HG03432 (cell line): ENCODE results near the gene LAPTM5.
"Not testable (repeated sequence)": the region's sequence is repeated elsewhere in the genome, so short reads cannot be mapped to it uniquely, and the experiment has no call there.

ENCODE experiments used
- ATAC-seq: cut with Tn5 transposase; IDR thresholded peaks from one replicate; pipeline ENCODE4 v1.9.1; 2021; ENCODE audit warnings: mild to moderate bottlenecking, moderate library complexity; ENCODE audit not compliant: unreplicated experiment

The LAPTM5 gene

GRCh38 chr1:30701258-30701633, 56.3 kb downstream of the LAPTM5 start:
- no peak for ATAC-seq

GRCh38 chr1:30700528-30701257, 56.9 kb downstream of the LAPTM5 start:
- ATAC-seq = no peak

DNA sequence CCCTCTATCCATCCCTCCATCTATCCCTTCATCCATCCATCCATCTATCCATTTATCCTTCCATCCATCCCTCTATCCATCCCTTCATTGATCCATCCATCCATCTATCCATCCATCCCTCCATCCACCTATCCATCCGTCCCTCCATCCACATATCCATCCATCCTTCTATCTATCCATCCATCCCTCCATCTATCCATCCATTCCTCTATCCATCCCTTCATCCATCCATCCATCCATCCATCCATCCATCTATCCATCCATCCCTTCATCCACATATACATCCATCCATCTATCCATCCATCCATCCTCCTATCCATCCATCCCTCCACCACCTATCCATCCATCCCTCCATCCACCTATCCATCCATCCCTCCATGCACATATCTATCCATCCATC, 57.8 kb downstream of the LAPTM5 start:
- no peak for ATAC-seq

DNA sequence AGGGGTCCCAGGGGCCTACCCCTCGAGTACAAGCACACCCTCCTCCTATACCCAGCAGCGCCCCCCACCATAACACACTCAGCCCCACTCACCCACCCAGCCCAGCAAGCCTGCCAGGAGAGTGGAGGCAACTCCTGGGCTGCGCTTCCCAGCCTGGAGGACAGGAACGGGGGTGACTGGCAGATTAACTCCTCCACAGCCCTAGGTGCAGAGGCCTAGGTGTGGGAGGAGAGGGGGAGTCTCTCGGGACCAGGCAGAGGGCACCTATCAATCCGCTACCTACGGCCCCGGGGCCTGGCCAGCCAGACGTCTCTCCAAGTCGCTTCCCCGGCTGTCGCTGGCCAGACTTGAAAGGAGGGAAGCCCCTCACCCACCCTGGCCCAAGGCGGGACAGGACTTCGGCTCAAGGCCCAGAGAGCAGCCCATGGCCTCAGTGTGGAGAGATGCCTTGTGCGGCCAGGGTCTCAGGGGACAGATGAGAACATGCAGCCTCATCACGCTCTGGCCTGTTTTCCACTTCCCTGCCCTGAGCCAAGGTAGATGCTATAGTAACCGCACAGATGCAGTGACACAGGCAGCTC, 59.1 kb downstream of the LAPTM5 start:
- no peak for ATAC-seq

GRCh38 chr1:30697571-30698376, 59.8 kb downstream of the LAPTM5 start:
- peak; percentile 66 for ATAC-seq

DNA sequence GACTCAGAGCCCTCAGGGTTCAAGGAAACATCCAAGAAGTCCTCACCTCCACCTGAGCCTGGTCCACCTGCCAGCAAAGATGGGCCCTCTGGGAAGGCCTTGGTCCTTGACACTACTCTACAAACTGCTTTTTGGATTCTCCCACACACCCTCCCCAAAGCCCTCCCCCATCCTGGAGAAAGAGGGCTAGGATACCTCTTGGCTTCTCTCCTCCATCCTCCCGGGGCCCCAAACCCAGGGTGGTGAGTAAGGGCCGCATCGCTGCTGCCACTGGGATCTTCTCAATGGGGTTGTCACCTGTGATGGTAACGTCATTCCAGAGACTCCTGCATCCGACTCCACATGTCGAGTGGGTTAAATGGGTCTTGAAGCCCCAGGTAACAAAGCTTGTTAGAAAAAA, 60.7 kb downstream of the LAPTM5 start:
- ATAC-seq = no peak

DNA sequence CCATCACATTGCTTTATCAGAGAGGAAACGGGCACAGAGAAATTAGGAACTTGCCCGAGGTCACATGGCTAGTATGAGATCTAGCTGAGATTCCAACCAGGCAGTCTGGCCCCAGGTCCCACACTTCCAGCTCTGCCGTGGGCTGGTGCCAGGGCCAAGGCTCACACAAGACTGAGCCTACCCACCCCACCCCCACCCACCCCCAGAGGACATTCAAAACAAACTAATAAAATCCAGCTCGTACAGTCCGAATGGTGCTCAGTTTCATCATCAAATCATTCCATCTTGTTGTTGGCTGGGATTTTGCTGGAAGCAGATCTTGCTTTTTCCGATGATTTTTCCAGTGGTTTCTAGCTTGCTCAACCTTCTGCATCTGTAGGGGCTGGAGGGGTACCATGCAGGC, 62.1 kb downstream of the LAPTM5 start:
- no peak for ATAC-seq

- no peak for ATAC-seq
Measured at GRCh38 chr1:30694280-30695175, 63.0 kb downstream of the LAPTM5 start.

DNA sequence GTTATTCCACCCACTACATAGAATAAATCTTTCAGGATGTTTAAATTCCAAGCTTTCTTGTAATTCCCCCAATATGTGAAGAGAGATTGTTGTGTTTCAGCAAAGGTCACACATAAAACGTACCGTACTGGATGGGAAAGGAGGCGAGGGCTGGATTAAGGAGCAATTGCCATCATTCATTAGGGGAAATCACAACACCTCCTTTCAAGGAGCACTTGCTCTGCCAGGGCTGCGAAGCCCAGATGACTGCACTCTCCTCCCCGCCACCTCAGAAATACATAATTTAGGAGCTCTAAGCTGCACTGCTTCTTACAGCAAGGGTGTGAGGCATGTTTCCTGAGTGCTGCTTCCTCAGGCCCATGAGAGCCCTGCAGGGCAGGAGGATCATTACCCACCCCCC, 63.8 kb downstream of the LAPTM5 start:
- no peak for ATAC-seq

DNA sequence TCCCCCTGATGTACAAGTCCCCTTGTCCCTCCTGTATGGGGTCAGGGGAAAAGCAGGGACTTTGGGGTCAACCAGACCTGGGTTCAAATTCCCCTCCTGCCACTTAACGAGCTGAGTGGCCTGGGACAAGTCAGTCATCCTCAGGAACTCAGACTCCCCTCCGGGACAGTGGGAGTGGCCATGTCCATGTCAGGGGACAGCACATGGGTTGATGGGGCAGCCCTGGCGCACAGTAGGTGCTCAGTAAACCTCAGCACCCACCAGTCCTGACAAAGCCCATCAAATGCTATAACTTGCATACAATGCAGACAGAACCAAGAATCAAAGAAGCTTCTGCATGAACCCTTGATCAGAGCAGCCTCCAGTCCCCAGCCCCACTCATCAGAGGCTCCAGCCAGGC, 64.2 kb downstream of the LAPTM5 start:
- ATAC-seq = no peak

DNA sequence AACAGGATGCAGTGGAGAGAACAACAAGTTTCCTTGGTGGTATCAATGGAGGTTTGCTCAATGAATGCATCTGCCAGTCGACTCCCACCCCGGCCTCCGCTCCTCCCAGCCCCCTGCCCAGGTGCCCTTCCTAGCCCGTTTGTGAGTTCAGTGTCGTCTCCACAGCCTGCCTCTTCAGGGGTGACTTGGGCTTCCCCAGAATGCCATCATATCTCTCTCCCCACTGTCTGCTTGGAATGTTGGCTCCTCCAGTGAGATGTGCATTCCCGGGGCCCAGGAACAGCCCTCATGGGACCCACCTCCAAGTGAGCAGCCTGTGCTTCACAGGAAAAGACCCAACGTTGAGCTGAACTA, 64.6 kb downstream of the LAPTM5 start:
- ATAC-seq = no peak

- no peak for ATAC-seq
Measured at GRCh38 chr1:30692201-30692947, 65.2 kb downstream of the LAPTM5 start.

- no peak for ATAC-seq
Measured at GRCh38 chr1:30691480-30691879, 66.1 kb downstream of the LAPTM5 start.

- ATAC-seq = no peak
Measured at GRCh38 chr1:30689901-30690645, 67.5 kb downstream of the LAPTM5 start.

GRCh38 chr1:30688920-30689794, 68.4 kb downstream of the LAPTM5 start:
- ATAC-seq = no peak

DNA sequence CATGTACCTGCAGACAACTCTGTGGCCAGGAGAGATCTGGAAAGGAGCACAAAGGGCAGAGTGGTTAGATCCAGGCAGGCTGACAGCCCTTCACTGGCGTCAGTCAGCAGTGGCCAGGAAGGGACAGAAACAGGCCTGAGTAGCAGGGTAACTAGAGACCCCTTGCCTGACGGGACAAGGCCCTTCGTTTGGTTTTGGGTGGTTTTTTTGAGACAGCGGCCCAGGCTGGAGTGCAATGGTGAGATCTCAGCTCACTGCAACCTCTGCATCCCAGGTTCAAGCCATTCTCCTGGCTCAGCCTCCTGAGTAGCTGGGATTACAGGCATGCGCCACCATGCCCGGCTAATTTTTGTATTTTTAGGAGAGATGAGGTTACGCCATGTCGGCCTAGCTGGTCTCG, 69.1 kb downstream of the LAPTM5 start:
- not testable (repeated sequence) for ATAC-seq

DNA sequence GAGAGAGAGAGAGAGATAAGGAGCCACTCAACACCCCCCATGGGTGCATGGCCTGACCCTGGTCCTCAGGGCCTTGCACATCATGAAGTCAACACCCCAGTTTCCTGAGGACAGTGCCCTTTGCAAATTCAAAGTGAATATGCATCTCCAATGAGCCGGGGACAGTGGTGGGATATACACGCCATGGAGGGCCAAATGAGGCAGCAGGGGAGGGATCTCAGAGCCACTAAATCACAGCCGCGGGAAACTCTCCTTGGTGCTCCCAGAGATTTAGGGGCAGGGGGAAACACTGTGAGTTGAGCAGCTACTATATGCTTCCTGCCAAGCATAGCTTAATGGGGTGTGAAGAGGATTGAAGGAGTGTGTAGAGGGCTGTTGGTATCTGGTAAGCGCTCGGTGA, 69.7 kb downstream of the LAPTM5 start:
- no peak for ATAC-seq

DNA sequence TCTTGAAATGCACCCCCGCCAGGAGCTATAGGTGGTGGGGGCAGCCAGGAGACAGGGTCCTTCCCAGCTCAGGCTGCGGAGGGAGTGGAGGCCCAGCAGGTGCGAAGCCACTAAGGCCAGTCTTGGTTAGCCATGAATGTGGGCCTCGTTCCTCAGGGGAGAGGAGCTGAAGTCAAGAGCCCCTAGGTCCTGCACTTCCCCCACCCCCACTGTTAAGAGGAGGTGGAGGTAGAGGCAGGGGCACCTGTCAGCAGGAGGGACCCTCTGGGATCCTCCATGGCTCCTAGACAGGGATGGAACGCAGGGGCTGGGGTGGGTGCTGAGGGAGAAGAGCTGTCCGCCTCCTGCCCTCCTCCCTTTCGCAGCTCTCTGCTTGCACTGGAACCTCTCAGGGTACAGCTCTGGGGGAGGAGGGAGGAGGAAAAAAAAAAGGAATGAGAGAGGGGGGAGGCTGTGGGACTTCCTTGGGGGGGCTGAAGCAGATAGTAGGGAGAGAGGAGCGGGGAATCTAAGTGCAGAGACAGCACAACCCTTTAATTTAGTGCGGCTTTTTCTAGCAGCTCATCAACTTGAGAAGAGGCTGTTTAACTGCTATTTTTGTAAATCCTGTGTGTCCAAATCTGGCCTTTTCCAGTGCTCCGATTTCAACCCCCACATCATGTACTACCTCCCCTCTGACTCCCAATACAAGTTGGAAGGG, 71.2 kb downstream of the LAPTM5 start:
- no peak for ATAC-seq
